GM11168 (cell line): ENCODE results near the gene TSC2.

ENCODE experiments used
- in situ Hi-C: fragments of 300-500 bp; cut with MboI; formaldehyde crosslinking; loops from one replicate; pipeline ENCODE4 v1.12.0; 2022; ENCODE audit warnings: low sequenced_read_pairs; ENCODE audit not compliant: unreplicated experiment

TSC2 gene

GRCh38 chr16:2047330-2048115 lies at the start of gene TSC2, which contains the start of gene NTHL1:
TSS of gene TSC2 (plus strand) at chr16:2047985. CDS start at chr16:2048616, 631 bp downstream.
TSS of gene NTHL1 (minus strand) at chr16:2047834. CDS start at chr16:2047823, 11 bp downstream.
- in situ Hi-C loops, result no loop called here

GRCh38 chr16:1998360-1998835 lies 49.4 kb upstream of the TSC2 start:
- in situ Hi-C loops, result no loop called here

- in situ Hi-C loops, result no loop called here
These were observed 48.7 kb upstream of the TSC2 start for GRCh38 chr16:1998852-1999801.

GRCh38 chr16:1999866-2000514 lies 47.8 kb upstream of the TSC2 start:
- in situ Hi-C loops, result loop anchor here (25.0 kb wide), 1 partner anchor 487 kb away; the partner anchor contains the start of gene TBC1D24

- in situ Hi-C loops, result loop anchor here (25.0 kb wide), 1 partner anchor 486 kb away; the partner anchor contains the start of gene TBC1D24
These were observed 46.8 kb upstream of the TSC2 start for GRCh38 chr16:2001035-2001434.

- in situ Hi-C loops, result loop anchor here (25.0 kb wide), 1 partner anchor 486 kb away; the partner anchor contains the start of gene TBC1D24
These were observed 46.1 kb upstream of the TSC2 start for GRCh38 chr16:2001456-2002355.

GRCh38 chr16:2002406-2003230 lies 45.2 kb upstream of the TSC2 start:
- in situ Hi-C loops, result loop anchor here (25.0 kb wide), 1 partner anchor 485 kb away; the partner anchor contains the start of gene TBC1D24

- in situ Hi-C loops, result loop anchor here (25.0 kb wide), 1 partner anchor 484 kb away; the partner anchor contains the start of gene TBC1D24
These were observed 44.5 kb upstream of the TSC2 start for GRCh38 chr16:2003231-2003826.

- in situ Hi-C loops, result loop anchor here (25.0 kb wide), 1 partner anchor 483 kb away; the partner anchor contains the start of gene TBC1D24
These were observed 43.8 kb upstream of the TSC2 start for GRCh38 chr16:2003827-2004641.

GRCh38 chr16:2004795-2005517 lies 42.8 kb upstream of the TSC2 start:
- in situ Hi-C loops, result loop anchor here (25.0 kb wide), 1 partner anchor 482 kb away; the partner anchor contains the start of gene TBC1D24

GRCh38 chr16:2005646-2006045 lies 42.1 kb upstream of the TSC2 start:
- in situ Hi-C loops, result loop anchor here (25.0 kb wide), 1 partner anchor 482 kb away; the partner anchor contains the start of gene TBC1D24

GRCh38 chr16:2006317-2006716 lies 41.5 kb upstream of the TSC2 start:
- in situ Hi-C loops, result loop anchor here (25.0 kb wide), 1 partner anchor 481 kb away; the partner anchor contains the start of gene TBC1D24

GRCh38 chr16:2007081-2007836 lies 40.5 kb upstream of the TSC2 start:
- in situ Hi-C loops, result loop anchor here (25.0 kb wide), 1 partner anchor 480 kb away; the partner anchor contains the start of gene TBC1D24

- in situ Hi-C loops, result loop anchor here (25.0 kb wide), 1 partner anchor 479 kb away; the partner anchor contains the start of gene TBC1D24
These were observed 39.7 kb upstream of the TSC2 start for GRCh38 chr16:2008009-2008526.
